Cortex of kidney (tissue), 1 donor: ENCODE results near the gene STAM2.

ENCODE experiments used
- DNase-seq: peaks from one replicate; lab custom pipeline; 2025; lab: John Stamatoyannopoulos, UW

The STAM2 gene

DNA sequence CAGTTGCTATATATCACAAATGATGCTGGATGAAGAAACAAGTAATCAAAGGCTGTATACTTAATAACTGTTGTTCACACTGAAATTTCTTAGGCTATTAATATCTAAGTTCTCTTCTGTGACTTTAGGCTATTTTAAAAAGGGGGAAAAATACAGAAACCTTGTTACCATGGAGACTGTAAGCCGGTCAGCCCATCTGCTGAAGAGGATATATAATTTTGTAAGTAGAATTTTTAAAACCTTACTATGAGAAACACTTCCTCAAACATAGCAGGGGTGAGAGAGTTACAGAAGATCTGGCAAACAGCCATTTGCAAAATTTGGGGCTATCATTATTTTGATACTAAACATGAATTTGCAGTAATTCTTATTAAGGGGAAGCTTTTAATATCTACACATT lies 104.5 kb downstream of the STAM2 start:
- DNase-seq = no peak

DNA sequence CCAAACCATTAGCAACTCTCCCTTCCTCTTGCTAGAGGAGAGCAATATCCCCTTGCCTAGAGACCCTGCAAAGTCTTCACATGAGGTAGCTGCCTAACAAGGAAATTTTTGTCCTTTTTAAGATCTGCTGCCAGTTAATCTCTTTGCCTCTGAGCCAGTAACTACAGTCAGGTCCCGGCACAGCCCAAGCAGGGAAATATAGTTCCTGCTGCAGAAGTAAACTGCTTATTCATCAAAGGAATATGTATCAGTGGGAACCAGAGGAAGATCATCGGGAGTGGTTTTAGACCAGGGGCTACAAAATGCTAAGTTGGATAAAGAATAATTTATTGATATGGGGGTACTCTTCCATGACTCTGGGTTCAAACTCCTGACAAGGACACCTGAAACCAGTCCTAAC lies 107.3 kb downstream of the STAM2 start:
- DNase-seq = no peak

DNA sequence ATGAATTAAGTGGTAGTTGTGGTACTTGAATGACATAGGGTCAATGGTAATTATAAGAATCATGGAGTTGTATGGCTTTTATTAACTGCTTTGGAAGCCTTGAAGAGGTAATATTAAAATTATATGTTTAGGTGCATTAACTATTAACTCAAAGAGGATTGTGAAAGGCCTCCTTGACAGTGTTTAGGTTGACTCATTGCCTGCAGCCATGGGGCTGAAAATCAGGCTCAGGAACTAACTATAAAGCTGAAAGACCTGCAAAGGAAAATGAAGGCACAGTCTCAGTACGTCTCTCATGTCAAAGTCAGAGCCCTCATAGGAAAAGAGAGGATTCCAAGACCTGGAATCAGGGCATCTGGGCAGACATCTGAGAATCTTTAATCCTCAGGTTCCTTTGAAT lies 107.7 kb downstream of the STAM2 start:
- DNase-seq = no peak
